Activated CD4-positive, alpha-beta T cell treated with anti-CD3 and anti-CD28 coated beads, Interleukin-2, amount 50 U/mL, for 16 hours (primary cell): ENCODE measurements around the gene XXYLT1.

ENCODE experiments used
- DNase-seq: peaks from one replicate; pipeline ENCODE4 v3.0.0-alpha.2; 2020

XXYLT1 gene

GRCh38 chr3:195265363-195265976, 5.5 kb downstream of the XXYLT1 start:
- DNase-seq = no peak

- DNase-seq = no peak
Measured at GRCh38 chr3:195263925-195264600, 6.9 kb downstream of the XXYLT1 start.

- no peak for DNase-seq
Measured at GRCh38 chr3:195263193-195263924, 7.6 kb downstream of the XXYLT1 start.

GRCh38 chr3:195261925-195262324, 9.0 kb downstream of the XXYLT1 start:
- no peak for DNase-seq

- DNase-seq = peak; percentile 13
Measured at GRCh38 chr3:195260280-195260905, 10.6 kb downstream of the XXYLT1 start.

- DNase-seq = peak; percentile 83
Measured at GRCh38 chr3:195259475-195260279, 11.3 kb downstream of the XXYLT1 start.

GRCh38 chr3:195259154-195259474, 11.8 kb downstream of the XXYLT1 start:
- no peak for DNase-seq

- DNase-seq = no peak
Measured at GRCh38 chr3:195258449-195259153, 12.4 kb downstream of the XXYLT1 start.

- no peak for DNase-seq
Measured at GRCh38 chr3:195257454-195258448, 13.2 kb downstream of the XXYLT1 start.

GRCh38 chr3:195256639-195257453, 14.1 kb downstream of the XXYLT1 start:
- DNase-seq = no peak

- DNase-seq = no peak
Measured at GRCh38 chr3:195255571-195256501, 15.1 kb downstream of the XXYLT1 start.

GRCh38 chr3:195255176-195255500, 15.8 kb downstream of the XXYLT1 start:
- no peak for DNase-seq

GRCh38 chr3:195254454-195255175, 16.3 kb downstream of the XXYLT1 start:
- no peak for DNase-seq

GRCh38 chr3:195253923-195254432, 17.0 kb downstream of the XXYLT1 start:
- DNase-seq = no peak

- DNase-seq = no peak
Measured at GRCh38 chr3:195251336-195252065, 19.5 kb downstream of the XXYLT1 start.

GRCh38 chr3:195250473-195251251, 20.3 kb downstream of the XXYLT1 start:
- no peak for DNase-seq
